Measurements from ENCODE around the gene ETV6.

ETV6 gene

GRCh38 chr12:11762723-11763326 is 113.4 kb downstream of the ETV6 start:
- no peak for DNase-seq

DNA sequence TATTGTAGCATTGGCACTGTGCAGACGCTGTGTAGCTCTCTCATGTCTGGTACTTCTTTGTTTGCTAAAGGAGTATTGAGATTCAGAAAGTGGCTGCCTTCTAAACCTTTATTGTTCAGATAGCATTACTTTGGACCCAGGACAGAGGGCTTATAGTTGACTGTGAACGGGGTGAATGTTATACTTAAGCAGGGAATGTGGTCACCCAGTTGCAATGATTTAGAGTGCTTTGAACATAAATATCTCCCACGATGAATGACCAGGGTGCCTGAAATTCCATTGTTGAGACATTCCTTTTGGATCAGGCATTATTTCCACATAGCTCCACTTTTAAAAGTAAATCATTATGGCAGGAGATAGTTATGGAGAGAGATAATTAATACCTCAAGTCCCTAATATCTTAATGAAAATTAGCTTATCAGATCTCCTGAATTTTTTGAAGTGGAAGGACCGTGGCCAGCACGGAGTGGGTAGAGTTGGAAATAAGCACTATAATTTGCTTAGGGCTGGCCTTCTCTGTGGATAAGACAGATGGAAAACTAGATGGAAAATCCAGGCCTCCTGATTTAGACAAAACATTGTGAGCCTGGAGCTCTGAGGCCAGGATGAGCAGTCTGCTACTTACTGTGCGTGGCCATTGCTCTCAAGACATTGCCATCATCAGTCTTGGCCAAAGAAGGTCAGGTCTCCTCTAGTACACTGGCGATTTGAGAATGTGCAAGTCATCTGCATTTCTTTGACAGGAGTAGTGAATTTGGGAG is 114.5 kb downstream of the ETV6 start:
- DNase-seq, result no peak

DNA sequence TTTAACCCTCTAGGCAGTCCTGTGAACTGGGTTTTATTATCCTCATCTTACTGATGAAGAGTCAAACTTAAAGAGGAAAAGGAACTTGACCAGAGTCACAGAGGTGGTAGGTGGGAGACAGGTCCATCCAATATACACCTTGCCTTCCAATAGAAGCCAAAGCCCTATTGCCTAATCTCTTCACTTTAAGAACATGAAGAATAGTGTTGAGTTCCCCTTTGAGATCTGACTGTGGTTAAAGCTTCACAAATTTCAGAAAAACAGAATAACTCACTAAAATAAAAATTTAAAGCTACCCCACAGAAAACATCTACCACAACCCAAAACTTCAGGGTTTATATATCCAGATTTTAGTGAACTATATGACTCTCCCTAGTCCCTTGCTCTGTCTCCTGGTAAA is 115.4 kb downstream of the ETV6 start:
- DNase-seq, result no peak

DNA sequence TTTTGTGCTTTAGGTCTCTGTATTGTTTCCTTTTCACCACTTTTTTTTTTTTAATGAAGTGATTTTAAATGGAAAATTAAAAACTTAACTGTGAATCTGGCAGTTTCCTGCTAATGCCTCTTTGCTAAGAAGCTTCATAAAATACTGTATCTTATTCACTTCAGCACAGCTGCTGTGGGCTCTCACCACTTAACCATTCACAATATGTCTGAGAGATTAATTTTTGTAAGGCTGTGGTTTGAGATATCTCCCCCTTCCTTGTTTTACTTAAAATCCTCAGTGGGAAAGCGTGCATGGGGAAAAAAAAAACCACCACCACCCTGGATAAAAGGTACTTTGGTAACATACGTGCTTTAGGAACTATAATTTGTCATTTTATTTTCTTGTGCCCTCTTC is 115.9 kb downstream of the ETV6 start:
- no peak for DNase-seq

GRCh38 chr12:11765817-11766794 is 116.6 kb downstream of the ETV6 start:
- no peak for DNase-seq

GRCh38 chr12:11767029-11767724 is 117.7 kb downstream of the ETV6 start:
- no peak for DNase-seq

DNA sequence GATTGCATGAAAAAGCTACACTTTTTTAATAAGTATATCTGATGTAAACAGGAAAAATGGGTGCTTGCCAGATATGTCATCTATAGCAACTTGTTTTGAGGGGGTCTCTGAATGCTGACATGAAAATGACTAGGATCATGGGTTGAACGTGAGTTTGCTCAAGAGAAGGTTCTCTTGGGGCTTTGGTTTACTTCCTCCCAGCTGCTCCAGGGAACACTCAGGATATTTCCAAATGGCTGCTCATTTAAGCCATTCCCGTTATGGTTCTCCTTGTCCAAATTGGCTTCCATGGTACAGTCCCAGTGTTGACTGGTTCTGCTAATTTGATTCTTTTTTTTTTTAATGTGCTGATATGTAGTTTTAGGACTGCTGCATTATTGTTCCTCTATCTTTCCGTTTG is 118.3 kb downstream of the ETV6 start:
- DNase-seq, result no peak

DNA sequence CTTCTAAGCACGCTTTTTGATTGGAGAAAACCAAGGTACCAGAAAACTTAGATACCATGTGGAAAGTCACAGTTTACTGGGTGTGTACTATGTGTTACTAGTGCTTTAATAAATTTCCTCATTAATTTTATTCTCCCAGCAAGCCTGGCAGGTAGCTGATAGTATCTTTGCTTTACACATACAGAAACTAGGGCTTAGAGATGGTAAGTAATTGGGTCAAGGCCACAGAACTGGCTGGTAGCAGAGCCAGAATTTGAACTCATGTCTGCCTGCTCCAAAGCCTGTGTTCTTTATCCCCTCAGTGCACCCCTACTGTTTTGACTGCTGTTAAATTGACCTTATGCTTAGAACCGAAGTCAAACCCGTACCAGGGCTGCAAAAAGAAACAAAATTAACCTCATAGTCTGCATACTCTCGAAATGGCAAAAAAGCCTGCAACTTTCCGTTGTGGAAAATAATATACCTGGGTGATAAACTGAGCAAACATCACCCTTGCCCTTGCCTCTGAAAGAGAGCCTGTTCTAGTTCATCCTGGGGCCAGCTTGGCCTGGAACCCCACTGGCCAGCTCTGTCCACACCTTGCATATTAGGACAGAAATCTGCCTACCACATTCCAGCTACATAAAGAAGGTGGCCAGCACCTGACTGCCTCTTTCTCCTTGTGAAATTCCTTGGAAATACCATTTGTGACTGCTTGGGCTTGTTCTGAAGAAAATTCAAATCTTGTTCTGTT is 118.9 kb downstream of the ETV6 start:
- DNase-seq, result no peak

- DNase-seq, result no peak
These were observed 120.4 kb downstream of the ETV6 start for GRCh38 chr12:11769723-11770514.

DNA sequence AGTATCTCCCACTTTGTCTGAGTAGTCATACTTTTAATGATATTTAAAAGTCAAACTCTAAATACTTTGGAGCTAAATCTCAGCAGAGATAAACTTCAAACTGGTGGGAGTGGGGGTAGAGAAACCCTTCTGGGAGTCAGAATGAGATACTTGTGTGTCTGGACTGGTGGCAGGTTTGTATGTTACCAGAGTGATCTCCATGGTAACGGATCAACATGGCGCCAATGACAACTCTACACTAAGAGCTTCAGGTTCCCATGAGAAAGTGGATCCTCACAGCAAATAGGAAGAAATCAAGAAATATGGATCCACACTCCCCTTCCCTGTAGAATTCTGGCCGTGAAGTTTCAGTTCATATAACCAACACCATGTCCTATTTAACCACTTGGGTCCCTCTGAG is 121.9 kb downstream of the ETV6 start:
- no peak for DNase-seq

DNA sequence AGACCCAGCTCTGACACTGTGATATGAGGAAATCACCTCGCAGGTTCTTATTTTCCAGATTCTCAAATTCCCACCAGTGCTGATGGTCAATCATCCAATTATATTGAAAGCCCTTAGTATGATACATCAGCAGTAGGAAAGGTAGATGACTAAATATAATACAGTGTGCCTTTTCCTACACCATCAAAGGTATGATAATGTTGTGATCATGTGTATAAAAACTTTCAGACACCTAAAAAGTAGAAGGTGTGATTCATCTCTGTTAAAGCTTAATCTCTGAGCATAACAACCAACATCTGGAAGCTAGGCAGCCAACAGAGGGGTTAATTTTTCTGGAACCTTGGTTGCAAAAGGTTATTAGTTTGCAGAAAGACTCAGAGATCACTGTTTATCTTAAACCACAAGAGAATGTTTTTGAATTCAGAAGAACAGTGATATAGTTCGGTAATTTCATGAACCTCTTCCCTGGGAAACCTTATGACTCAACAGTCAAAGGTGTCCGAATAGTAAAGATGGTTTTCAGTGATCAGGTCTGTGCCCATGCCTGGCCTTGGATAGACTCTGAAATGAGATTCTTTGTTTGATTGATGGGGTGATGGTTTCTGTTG is 122.5 kb downstream of the ETV6 start:
- no peak for DNase-seq

DNA sequence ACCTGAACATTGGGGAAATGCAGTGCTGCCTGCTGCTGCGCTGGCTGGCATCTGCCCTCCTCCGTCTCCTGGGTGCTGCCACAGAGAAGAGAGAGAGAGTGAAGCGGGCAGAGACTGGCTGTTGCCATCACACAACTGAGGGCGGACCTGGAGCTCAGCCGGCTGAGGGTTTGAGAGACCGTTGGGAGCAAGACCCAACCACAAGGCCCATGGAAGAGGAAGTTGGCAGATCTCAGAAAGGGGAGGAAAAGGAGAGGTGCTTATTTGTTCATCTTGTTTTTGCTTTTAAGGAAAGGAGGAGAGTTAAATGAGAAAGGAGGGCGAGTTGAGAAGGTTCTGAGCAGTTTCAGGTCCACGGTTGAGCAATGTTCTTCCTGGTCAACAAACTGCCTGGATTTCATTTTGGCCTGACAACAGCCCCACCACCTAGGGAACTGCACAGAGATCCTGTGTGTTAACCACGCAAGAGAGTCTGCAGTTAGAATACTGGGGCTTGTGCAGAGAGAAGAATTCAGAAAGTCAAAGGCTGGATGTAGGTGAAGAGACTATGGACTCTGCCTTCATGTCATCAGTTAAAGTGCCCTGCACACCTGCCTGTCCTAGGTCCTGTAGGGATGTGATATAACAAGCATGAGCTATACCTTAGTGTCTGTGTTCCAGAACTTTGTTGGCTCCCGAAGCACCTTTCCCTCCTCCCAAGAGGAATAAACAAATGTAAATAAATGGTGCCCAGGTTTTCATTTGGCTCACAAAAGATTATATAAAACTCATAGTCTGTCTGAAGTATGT is 124.6 kb downstream of the ETV6 start:
- no peak for DNase-seq

GRCh38 chr12:11774821-11775220 is 125.3 kb downstream of the ETV6 start:
- DNase-seq, result no peak

- DNase-seq, result no peak
These were observed 126.8 kb downstream of the ETV6 start for GRCh38 chr12:11776316-11776715.

DNA sequence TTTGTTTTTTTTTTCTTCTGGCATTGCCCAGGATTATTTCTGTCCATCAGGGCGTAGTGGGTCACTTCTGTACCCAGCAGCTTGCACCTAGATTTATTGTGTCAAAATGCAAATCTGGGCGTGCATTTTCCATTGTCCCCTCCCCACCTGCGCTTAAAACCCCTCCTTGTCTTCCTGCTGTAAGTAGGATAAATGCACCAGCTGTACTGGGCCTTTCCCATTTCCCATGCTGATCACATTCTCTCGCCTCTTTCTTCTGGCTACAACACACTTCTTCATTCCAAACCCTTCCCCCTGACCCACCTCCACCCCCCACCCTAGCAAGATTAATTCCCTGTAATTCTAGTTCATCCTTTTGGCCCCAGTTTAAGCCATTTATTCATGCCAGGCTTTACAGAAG is 128.0 kb downstream of the ETV6 start:
- no peak for DNase-seq

- DNase-seq, result no peak
These were observed 128.5 kb downstream of the ETV6 start for GRCh38 chr12:11777962-11778361.

- DNase-seq, result no peak
These were observed 129.5 kb downstream of the ETV6 start for GRCh38 chr12:11778713-11779685.

GRCh38 chr12:11780521-11781101 is 131.1 kb downstream of the ETV6 start:
- no peak for DNase-seq
